SU-DHL-6 (cell line): Measurements from ENCODE around the gene CFAP206.

ENCODE experiments used
- CTCF ChIP-seq: fragments of 200-600 bp; sonication (generic); IDR thresholded peaks from one replicate; pipeline ENCODE4 v1.5.1; 2017; ENCODE audit warnings: antibody characterized with exemption, mild to moderate bottlenecking, low read length, moderate library complexity; ENCODE audit not compliant: insufficient read depth, poor library complexity, severe bottlenecking
- EZH2phosphoT487 ChIP-seq: fragments of 200-600 bp; sonication (generic), shearing (Covaris generic); conservative IDR thresholded peaks from 2 replicates; pipeline ENCODE4 v1.6.1; 2018; ENCODE audit warnings: mild to moderate bottlenecking, antibody characterized with exemption, low read length, moderate library complexity, mixed read lengths

- TF ChIP-seq CTCF (no peak), EZH2phosphoT487 (no peak)
Observed at GRCh38 chr6:87407901-87408720, at the start of gene CFAP206.
